MV-4-11 (cell line): ENCODE measurements around the gene PCGF2.

Experiments used
- DNase-seq: peaks from one replicate; lab custom pipeline; 2025; lab: John Stamatoyannopoulos, UW

The PCGF2 gene

DNA sequence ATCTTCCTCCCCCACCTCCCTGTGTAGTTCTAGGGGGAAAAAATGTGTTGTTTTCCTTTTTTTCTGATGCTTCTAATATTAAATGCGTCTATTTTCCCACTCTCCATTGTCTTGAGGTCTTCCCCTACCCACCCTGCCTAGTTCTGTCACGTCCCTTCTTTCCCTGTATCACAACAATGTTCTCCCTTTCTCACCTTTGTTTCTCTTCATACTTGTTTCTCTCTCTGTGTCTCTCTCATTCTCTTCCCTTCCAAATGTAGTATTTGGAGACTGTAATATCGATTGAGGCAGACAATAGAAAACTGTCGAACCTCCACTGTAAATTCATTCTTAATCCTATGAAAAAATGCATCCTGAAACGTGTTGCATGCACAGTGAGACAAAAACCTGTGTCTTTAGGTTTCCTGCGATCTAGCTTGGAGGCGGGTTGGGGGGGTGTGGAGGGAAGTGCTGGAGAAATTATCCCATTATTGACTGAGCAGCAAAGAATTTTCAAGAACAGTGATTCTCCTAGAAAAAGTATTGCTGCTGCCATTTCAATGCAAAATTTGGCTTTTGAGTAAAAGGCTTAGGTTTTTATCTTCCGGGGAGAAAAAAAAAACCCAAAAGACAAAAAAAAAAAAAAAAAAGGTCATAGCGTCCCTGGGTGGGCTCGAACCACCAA is 3.1 kb upstream of the PCGF2 start:
- DNase-seq: no peak

DNA sequence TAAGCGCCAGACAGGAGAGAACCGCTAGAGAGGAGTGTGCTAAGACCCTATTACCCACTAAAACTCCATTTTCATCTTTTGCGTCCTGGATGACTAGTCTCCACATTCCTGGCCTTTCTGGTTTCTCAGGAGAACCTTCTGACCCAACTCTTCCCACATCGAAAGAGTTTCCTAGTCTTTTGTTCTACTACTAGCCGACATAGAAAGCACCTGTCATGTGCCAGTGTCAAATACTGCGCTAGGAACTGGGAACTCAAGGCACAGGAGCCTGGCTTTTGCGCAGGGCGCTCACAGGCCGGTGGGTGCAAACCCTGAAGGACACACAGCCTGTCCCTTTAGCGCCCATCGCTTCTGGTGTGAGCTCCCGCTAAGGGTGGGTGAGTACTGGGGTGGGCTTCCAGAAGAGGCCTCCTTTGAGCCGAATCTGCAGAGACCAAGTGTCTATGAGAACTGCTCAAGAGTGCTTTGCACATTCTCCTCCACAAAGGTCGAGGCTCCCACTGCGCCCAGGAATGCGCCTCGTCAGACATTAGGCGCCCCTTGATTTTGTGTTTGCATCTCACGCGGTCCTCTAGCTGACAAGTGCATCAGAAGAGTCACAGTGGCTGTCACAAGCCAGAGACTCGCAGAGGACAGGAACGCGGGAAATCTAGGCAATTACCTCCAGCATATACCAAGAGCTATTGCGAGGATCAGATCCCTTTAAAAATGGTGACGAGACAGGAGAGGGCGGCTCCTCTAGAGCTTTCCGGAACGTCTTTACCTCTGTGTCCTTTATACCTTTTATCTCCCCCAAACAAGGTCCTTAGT is 2.4 kb upstream of the PCGF2 start:
- DNase-seq: peak; percentile 25

GRCh38 chr17:38750044-38750311 is 1.8 kb upstream of the PCGF2 start:
- no peak for DNase-seq

- no peak for DNase-seq
These were observed 1.3 kb upstream of the PCGF2 start for GRCh38 chr17:38749223-38750043.

DNA sequence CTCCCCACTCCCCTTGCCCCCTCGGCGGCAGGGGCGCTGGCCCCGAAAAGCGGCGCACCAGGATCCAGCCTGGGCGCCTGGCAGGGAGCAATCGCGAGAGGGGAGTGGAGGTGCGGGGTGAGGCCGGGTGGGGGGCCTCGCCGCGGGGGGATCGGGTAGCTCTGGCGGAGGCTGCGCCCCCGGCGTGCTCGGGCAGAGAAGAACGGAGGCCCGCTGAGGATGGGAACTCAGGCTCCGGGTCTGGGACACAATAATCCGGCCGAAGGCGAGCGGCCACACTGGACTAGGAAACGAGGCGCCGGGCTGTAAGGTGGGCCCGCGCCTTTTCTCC is 721 bp upstream of the PCGF2 start:
- no peak for DNase-seq

- no peak for DNase-seq
These were observed 530 bp downstream of the PCGF2 start for GRCh38 chr17:38747463-38748148.

- peak; percentile 36 for DNase-seq
These were observed 1.2 kb downstream of the PCGF2 start for GRCh38 chr17:38746849-38747462.

GRCh38 chr17:38746004-38746848 is 1.9 kb downstream of the PCGF2 start:
- no peak for DNase-seq

DNA sequence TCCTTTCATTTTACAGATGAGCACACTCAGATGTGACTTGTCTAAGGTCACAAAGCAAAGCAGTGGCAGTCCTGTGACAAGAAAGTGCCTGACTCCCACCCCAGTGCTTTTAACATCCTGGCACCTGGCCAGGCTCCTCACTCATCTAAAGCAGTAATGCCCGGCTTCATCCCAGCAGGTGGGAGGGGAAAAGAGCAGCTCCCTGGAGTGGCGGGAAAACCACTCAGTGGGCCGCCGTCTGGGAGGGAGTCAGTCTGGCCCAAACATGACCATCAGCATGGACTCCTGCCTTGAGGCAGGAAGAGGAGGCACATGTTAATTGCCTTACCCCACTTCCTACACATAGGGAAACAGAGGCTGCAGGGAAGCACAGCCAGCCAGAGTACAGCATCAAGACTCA is 2.6 kb downstream of the PCGF2 start:
- DNase-seq: no peak

GRCh38 chr17:38743556-38744171 is 4.5 kb downstream of the PCGF2 start:
- no peak for DNase-seq

DNA sequence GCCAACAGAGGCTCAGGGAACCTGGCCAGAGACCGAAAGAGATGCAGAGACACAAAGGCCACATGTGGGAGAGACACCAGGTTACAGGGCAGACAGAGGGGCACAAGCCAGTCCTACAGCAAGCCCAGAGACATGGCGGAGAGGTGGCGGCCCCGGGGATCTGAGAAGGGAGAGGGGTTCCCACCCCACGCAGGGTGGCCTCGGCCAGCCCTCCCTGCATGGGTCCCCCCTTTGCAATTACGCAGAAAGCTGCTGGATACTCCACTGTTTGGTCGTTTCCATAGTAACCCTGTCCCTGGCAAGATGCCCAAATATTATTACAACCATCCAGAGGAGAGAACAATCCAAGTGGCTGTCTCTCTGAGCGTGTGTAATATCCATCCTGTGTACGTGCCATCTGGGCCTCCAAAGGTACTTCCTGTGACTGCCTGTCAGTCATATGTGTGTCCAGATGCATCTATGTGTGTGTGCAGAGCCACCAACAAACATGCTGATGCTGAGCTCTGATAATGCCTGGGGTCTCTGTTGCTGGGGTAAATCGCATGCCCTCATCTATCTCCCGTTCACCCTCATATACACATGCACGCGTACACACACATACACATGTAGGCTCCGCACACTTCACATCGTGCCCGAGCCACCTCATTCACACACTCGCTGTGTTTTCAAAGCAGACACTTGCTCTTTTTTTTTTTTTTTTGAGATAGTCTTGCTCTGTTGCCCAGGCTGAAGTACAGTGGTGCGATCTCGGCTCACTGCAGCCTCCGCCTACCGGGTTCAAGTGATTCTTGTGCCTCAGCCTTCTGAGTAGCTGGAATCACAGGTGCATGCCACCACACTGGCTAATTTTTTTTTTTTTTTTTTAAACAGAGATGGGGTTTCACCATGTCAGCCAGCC is 5.5 kb downstream of the PCGF2 start:
- peak; percentile 17 for DNase-seq

DNA sequence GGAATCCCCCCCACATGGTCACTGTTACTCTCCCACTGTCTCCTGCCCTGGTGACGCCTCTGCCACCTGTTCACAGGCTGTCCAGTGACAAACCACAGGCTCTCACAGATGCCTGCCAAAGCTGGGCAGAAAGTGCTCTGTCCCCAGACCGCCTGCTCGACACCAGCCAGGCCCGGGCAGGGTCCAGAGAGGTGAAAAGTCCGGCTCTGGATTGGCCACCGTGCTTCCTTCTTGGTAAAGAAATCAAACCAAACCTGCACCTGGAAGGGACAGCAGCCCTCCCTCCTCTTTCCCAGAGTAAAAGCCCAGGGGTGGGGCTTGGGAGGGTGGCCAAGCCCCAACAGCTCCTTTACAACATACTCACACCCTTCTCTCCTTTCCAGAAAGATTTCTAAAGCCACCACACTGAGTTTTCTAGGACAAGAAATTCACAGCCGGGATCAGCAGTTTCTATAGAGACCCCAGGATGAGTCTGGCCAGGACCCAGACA is 6.2 kb downstream of the PCGF2 start:
- no peak for DNase-seq

GRCh38 chr17:38741461-38741860 is 6.7 kb downstream of the PCGF2 start:
- no peak for DNase-seq

DNA sequence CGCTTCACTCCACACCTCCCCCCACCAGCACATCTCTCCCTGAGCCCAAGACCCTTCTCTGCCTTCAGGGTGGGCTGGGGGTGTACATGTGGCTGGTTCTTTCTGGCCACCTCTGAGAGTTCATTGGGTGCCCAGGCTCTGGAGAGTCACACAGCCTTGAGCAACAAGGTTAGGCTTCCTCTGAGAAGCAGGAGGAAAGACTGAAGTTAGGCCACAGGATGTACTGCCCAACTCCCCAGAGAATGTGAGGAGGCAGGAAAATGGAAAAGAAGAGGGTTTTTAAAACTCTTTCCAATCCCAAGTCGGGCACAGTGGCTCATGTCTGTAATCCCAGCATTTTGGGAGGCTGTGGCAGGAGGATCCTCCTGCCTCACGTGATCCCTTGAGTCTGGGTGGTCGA is 7.3 kb downstream of the PCGF2 start:
- no peak for DNase-seq

DNA sequence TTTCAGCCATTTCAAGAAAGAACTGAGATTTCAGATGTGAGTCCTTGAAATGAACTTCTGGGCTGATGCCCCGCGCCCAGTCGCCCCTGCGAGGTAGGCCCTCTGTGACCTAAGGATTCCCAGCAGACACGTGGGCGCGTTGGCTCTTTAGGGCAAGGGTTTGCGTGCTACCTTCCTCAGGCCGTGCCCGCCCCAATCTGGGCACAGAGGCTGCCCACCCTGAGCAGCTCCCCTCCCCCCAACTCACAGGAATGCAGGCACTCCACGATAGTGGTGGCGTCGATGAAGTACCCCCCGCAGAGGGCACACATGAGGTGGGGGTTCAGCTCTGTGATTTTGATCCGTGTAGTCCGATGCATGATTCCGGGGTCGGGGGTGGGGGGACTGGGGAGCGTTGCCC is 8.1 kb downstream of the PCGF2 start:
- DNase-seq: no peak

GRCh38 chr17:38739305-38739704 is 8.8 kb downstream of the PCGF2 start:
- DNase-seq: no peak

GRCh38 chr17:38738686-38739085 is 9.4 kb downstream of the PCGF2 start:
- DNase-seq: no peak

GRCh38 chr17:38738007-38738662 is 10.0 kb downstream of the PCGF2 start:
- no peak for DNase-seq
